ENCODE data around the gene TBX19.

- TF ChIP-seq CTCF (IDR thresholded peaks at IDR 0.05) (no peak), POLR2A (IDR thresholded peaks at IDR 0.05) (no peak)
These were observed 62.9 kb downstream of the TBX19 start for GRCh38 chr1:168343566-168343965.
